Urinary bladder (tissue), 4 donors: ENCODE data around the gene COX6A2. TPM values are rescaled to one million over a fixed set of nuclear protein-coding genes. Genes with fewer than 3 reads are reported as not detected.

Experiments
- DNase-seq: peaks from one replicate; pipeline ENCODE4 v3.0.0-alpha.2; 2015; ENCODE audit errors: extremely low spot score
- H3K27ac ChIP-seq: one replicate; pipeline ENCODE4 v1.5.1; 2013; ENCODE audit warnings: low read depth, mild to moderate bottlenecking, moderate library complexity
- H3K36me3 ChIP-seq: one replicate; pipeline ENCODE4 v1.6.1; 2013; ENCODE audit warnings: mild to moderate bottlenecking, moderate library complexity; ENCODE audit not compliant: insufficient read depth
- H3K4me1 ChIP-seq: one replicate; pipeline ENCODE4 v1.6.1; 2013; ENCODE audit warnings: mild to moderate bottlenecking, moderate library complexity; ENCODE audit not compliant: insufficient read depth
- H3K4me3 ChIP-seq: one replicate; pipeline ENCODE4 v1.5.1; 2013; ENCODE audit warnings: low read depth, low read length
- WGBS: extraction: QIAGEN DNeasy Blood & Tissue Kit; methylation state at CpG from one replicate; pipeline ENCODE4 v1.1.7; 2013; 5-methylcytosine and 5-hydroxymethylcytosine counted together
- polyA plus RNA-seq: library from polyadenylated mRNA; stranded (reverse); fragments of 200-250 nt; gene quantifications from one replicate; pipeline ENCODE4 v1.2.3, GENCODE V29; 2013
- total RNA-seq: library from RNA; depleted of rRNA; stranded (reverse); fragments of >200 nt; gene quantifications from one replicate; pipeline ENCODE4 v1.2.3, GENCODE V29; 2014
- donor health status: healthy with polysubstance abuse.
- donor health status: healthy.

The COX6A2 gene
- total and polyA plus RNA-seq, 2 donors = not detected

DNA sequence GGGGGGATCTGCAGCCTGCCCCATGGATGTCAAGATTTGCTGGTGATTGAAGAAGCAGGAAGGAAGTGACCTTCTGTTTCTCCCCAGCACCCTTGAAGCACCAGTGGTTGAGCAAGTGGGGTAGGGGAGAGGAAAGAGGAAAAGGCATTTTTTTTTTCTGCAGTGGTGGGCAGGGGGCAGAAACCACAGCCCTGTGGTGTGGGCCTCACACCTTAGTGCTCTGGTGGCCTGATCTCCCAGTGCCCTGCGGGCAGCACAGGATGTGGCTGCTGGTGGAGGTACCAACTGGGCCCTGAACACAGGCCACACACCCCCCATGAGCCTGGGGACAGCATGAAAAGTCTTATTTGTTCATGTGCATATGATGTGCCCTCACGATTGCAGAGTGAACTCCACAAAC lies 28.0 kb downstream of the COX6A2 start:
- WGBS = 80% methylated on average over 2 of the region's 2 CpGs
- H3K36me3 ChIP-seq = no peaks in the 10 kb centered on the region

DNA sequence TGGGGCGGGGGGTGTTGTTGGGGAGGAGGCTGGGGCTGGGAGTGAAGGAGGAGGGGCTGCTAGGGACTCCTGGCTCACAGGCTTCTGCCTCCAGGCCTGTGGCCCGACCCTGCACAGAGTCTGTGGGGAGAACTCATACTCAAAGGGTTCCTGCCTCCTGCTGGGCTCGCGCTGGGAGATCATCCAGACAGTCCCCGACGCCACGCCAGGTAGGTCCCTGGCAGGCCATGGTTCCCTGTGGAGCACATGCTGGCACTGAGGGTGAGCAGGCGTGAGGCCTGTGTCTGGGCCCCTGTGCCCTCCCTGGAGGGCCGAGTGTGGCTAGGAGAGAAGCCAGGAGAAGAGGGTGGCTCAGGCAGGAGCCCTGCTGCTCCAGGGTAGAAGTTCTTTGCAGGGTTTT lies 30.5 kb downstream of the COX6A2 start:
- no peaks in the 10 kb centered on the region for H3K4me1 ChIP-seq
- 75% methylated on average over 9 of the region's 9 CpGs for WGBS
- H3K27ac ChIP-seq = no peak overlapping the region
- no peaks in the 10 kb centered on the region for H3K36me3 ChIP-seq
- DNase-seq = no peak
- H3K4me3 ChIP-seq = no peak overlapping the region

More for the DNA sequence above, 28.0 kb downstream of the COX6A2 start:
- no peaks in the 10 kb centered on the region for H3K4me1 ChIP-seq
- H3K27ac ChIP-seq = no peak overlapping the region
- H3K4me3 ChIP-seq = no peak overlapping the region
- DNase-seq = no peak

GRCh38 chr16:31397096-31397660 lies 31.0 kb downstream of the COX6A2 start:
- 73% methylated on average over 18 of the region's 18 CpGs for WGBS

GRCh38 chr16:31395647-31396046 lies 32.5 kb downstream of the COX6A2 start:
- DNase-seq = no peak
- no peak overlapping the region for H3K27ac ChIP-seq
- no peaks in the 10 kb centered on the region for H3K36me3 ChIP-seq
- WGBS = 67% methylated on average over 6 of the region's 6 CpGs
- no peak overlapping the region for H3K4me3 ChIP-seq
- no peaks in the 10 kb centered on the region for H3K4me1 ChIP-seq

More at GRCh38 chr16:31397096-31397660, 31.0 kb downstream of the COX6A2 start:
- Histone ChIP-seq H3K27ac (no peak overlapping the region), H3K4me3 (no peak overlapping the region), H3K36me3 (no peaks in the 10 kb centered on the region), H3K4me1 (no peaks in the 10 kb centered on the region)
- DNase-seq = no peak

DNA sequence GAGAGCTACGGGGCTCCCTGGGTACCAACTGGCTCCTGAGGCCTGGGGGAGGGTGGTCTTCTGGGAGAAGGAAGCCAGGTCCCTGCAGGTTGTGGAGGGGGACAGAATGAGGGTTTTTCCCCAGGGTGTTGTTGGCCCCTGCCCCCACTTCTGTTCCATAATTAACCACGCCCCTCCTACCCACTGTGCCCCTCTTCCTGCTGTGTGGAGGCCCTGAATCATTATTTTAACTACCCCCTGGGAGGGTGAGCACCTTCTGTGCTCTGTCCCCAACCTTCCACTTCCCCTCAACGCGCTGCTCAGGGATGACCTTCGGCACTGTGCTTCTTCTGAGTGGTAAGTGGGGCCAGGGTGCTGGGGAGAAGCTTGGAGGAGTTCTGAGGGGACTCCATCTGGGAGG lies 35.1 kb downstream of the COX6A2 start, which contains the start of gene ITGAD:
Gene ITGAD, plus strand, starts transcription at position 280 of the 400 bp plus-strand sequence. Its CDS starts 26 bp downstream, at position 306.
- 57% methylated on average over 5 of the region's 5 CpGs for WGBS
- DNase-seq = no peak
- Histone ChIP-seq H3K27ac (no peak within 1 kb of the TSS), H3K4me3 (no peak within 1 kb of the TSS), H3K4me1 (no peaks in the 10 kb centered on the region), H3K36me3 (no peaks in the 10 kb centered on the region)

GRCh38 chr16:31390504-31391041 lies 37.6 kb downstream of the COX6A2 start:
- Histone ChIP-seq H3K4me3 (no peak overlapping the region), H3K36me3 (no peaks in the 10 kb centered on the region), H3K27ac (no peak overlapping the region), H3K4me1 (no peaks in the 10 kb centered on the region)
- WGBS = 49% methylated on average over 6 of the region's 6 CpGs
- DNase-seq = no peak

DNA sequence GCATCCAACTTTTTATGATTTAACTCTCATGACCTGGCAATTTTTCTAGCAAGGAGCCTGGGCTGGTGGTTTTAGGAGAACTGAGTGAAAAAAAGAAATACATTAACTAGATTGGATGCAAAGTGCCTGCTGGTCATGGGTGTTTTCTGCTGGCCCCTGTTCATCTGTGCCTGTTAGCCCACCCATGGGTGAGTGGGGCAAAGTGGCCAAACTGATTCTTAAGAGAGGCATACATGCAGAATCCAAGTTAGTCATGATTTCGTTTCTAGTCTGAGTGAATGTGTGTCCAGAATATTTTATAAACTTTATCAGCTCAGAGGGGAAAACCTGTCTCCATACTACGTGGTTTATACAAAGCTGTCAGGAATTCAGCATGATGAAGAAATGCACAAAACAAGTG lies 39.6 kb downstream of the COX6A2 start:
- Histone ChIP-seq H3K4me1 (no peaks in the 10 kb centered on the region), H3K27ac (no peak overlapping the region), H3K36me3 (no peaks in the 10 kb centered on the region), H3K4me3 (no peak overlapping the region)
- WGBS = 52% methylated on average over 2 of the region's 2 CpGs
- DNase-seq = no peak

DNA sequence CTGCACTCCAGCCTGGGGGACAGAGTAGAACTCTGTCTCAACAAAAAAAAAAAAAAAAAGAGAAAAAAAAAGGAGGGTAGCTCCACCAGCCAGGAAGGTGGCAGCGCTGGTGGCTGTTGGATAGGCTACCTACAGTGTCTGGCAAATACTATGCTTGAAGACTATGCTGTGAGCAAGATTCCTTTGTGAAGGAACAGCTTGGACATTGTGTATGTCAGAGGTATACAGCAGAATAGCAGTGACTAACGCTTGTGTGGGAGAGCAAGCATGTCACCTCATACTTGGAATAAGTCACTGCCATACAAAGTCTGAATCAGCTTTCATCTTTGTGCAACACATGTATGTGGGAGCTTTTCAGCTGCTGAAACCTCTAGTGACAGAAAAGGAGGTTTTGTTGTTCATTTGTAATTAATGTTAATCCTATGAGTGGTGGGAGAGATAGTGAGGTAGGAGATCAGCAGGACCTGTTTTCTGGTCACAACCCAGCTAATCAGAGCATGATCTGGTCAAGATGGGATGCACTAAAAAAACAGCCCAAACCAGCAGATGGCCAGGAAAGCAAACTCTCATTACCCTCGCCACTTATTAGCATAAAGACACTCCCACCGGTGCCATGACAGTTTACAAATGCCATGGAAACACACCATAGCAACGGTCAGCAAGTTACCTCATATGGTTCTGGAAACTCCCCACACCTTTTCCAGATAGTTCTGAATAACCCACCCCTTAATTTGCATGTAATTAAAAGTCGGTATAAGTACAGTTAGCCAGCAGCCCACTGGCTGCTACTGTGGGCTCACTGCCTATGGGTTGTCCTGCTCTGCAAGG lies 41.8 kb downstream of the COX6A2 start:
- WGBS = 57% methylated on average over 6 of the region's 6 CpGs
- no peaks in the 10 kb centered on the region for H3K36me3 ChIP-seq
- H3K4me3 ChIP-seq = no peak overlapping the region
- H3K27ac ChIP-seq = no peak overlapping the region
- H3K4me1 ChIP-seq = no peaks in the 10 kb centered on the region
- no peak for DNase-seq

GRCh38 chr16:31385680-31386079 lies 42.5 kb downstream of the COX6A2 start:
- no peaks in the 10 kb centered on the region for H3K4me1 ChIP-seq
- 85% methylated on average over 4 of the region's 4 CpGs for WGBS
- DNase-seq = no peak
- no peak overlapping the region for H3K4me3 ChIP-seq
- no peaks in the 10 kb centered on the region for H3K36me3 ChIP-seq
- no peak overlapping the region for H3K27ac ChIP-seq

GRCh38 chr16:31382485-31383161 lies 45.5 kb downstream of the COX6A2 start:
- Histone ChIP-seq H3K4me3 (no peak overlapping the region), H3K4me1 (no peaks in the 10 kb centered on the region), H3K36me3 (no peaks in the 10 kb centered on the region), H3K27ac (no peak overlapping the region)
- WGBS = 21% methylated on average over 14 of the region's 14 CpGs
- DNase-seq = no peak

DNA sequence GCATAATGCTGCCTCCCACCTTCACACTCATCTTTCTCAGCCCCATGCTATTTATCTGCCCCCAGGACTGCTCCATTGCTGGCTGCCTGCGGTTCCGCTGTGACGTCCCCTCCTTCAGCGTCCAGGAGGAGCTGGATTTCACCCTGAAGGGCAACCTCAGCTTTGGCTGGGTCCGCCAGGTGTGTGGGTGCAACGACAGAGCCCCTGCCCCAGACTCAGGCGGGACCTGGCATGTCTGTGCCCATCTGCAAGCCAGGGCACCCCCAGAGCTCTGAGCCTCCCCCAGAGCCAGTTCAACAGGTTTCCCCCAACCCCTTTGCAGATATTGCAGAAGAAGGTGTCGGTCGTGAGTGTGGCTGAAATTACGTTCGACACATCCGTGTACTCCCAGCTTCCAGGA lies 48.0 kb downstream of the COX6A2 start:
- Histone ChIP-seq H3K4me3 (no peak overlapping the region), H3K27ac (no peak overlapping the region), H3K36me3 (no peaks in the 10 kb centered on the region), H3K4me1 (no peaks in the 10 kb centered on the region)
- peak; percentile 5 for DNase-seq
- 67% methylated on average over 12 of the region's 12 CpGs for WGBS
